ENCODE data around the gene RTP5.
A peak's percentile ranks its signal among the peaks of the same experiment; 100 is the strongest.
"Not testable (repeated sequence)": the region's sequence is repeated elsewhere in the genome, so short reads cannot be mapped to it uniquely, and the experiment has no call there.

RTP5 gene

GRCh38 chr2:241873803-241874110 is 4.2 kb downstream of the RTP5 start:
- Mint-ChIP-seq H3K4me1 (no peaks in the 10 kb centered on the region), H3K4me3 (no peak overlapping the region), H3K27ac (no peak overlapping the region), H3K27me3 (ENCODE audit: low read depth) (peaks cover 6% of the 10 kb centered on the region), H3K36me3 (ENCODE audit: low read depth) (no peaks in the 10 kb centered on the region), H3K9me3 (peaks cover 7% of the 10 kb centered on the region)
- TF ChIP-seq CTCF (IDR thresholded peaks at IDR 0.05; ENCODE audit: unreplicated experiment in 3 of 3) = no peak

GRCh38 chr2:241874277-241874925 is 4.9 kb downstream of the RTP5 start:
- TF ChIP-seq CTCF (IDR thresholded peaks at IDR 0.05; ENCODE audit: unreplicated experiment in 3 of 3) = no peak
- Mint-ChIP-seq H3K4me1 (no peaks in the 10 kb centered on the region), H3K9me3 (peaks cover 7% of the 10 kb centered on the region)

GRCh38 chr2:241875754-241876527 is 6.4 kb downstream of the RTP5 start:
- not testable (repeated sequence) for H3K27ac Mint-ChIP-seq; H3K4me3 Mint-ChIP-seq; H3K4me1 Mint-ChIP-seq; H3K9me3 Mint-ChIP-seq; H3K27me3 Mint-ChIP-seq (ENCODE audit: low read depth); H3K36me3 Mint-ChIP-seq (ENCODE audit: low read depth)
- TF ChIP-seq CTCF (IDR thresholded peaks at IDR 0.05; ENCODE audit: unreplicated experiment in 3 of 3) = peak; percentile 28 to 55 (median 37)

More at GRCh38 chr2:241874277-241874925, 4.9 kb downstream of the RTP5 start:
- Mint-ChIP-seq H3K27me3 (ENCODE audit: low read depth) (peaks cover 11% of the 10 kb centered on the region), H3K27ac (no peak overlapping the region), H3K4me3 (no peak overlapping the region), H3K36me3 (ENCODE audit: low read depth) (no peaks in the 10 kb centered on the region)

- Mint-ChIP-seq H3K4me3 (no peak overlapping the region), H3K4me1 (peaks cover 5% of the 10 kb centered on the region), H3K27me3 (ENCODE audit: low read depth) (peaks cover 5% of the 10 kb centered on the region), H3K9me3 (peaks cover 7% of the 10 kb centered on the region), H3K27ac (no peak overlapping the region), H3K36me3 (ENCODE audit: low read depth) (no peaks in the 10 kb centered on the region)
- TF ChIP-seq CTCF (IDR thresholded peaks at IDR 0.05; ENCODE audit: unreplicated experiment in 3 of 3) = no peak
These were observed 7.1 kb downstream of the RTP5 start for GRCh38 chr2:241876528-241877196.

- H3K4me1 Mint-ChIP-seq = peaks cover 7% of the 10 kb centered on the region
- H3K9me3 Mint-ChIP-seq = peaks cover 7% of the 10 kb centered on the region
- TF ChIP-seq CTCF (IDR thresholded peaks at IDR 0.05; ENCODE audit: unreplicated experiment in 3 of 3) = no peak
- H3K27ac Mint-ChIP-seq = no peak overlapping the region
- no peak overlapping the region for H3K4me3 Mint-ChIP-seq
- no peaks in the 10 kb centered on the region for H3K36me3 Mint-ChIP-seq (ENCODE audit: low read depth)
- peaks cover 5% of the 10 kb centered on the region for H3K27me3 Mint-ChIP-seq (ENCODE audit: low read depth)
These were observed 7.7 kb downstream of the RTP5 start for GRCh38 chr2:241877197-241877685.

All from nephron (organoid).